GM21529 (cell line): ENCODE data around the gene STEAP4.
"Not testable (repeated sequence)": the region's sequence is repeated elsewhere in the genome, so short reads cannot be mapped to it uniquely, and the experiment has no call there.

ENCODE experiments used
- ATAC-seq: cut with Tn5 transposase; IDR thresholded peaks from one replicate; pipeline ENCODE4 v1.9.1; 2021; ENCODE audit not compliant: unreplicated experiment

STEAP4 gene

GRCh38 chr7:88274856-88275255, 31.8 kb downstream of the STEAP4 start:
- not testable (repeated sequence) for ATAC-seq

- ATAC-seq = no peak
These were observed 37.1 kb downstream of the STEAP4 start for GRCh38 chr7:88269586-88269985.

GRCh38 chr7:88268858-88269257, 37.8 kb downstream of the STEAP4 start:
- ATAC-seq = no peak

- ATAC-seq = no peak
These were observed 38.6 kb downstream of the STEAP4 start for GRCh38 chr7:88268051-88268450.

GRCh38 chr7:88267421-88267820, 39.3 kb downstream of the STEAP4 start:
- no peak for ATAC-seq

GRCh38 chr7:88264987-88265386, 41.7 kb downstream of the STEAP4 start:
- not testable (repeated sequence) for ATAC-seq

- no peak for ATAC-seq
These were observed 44.1 kb downstream of the STEAP4 start for GRCh38 chr7:88262562-88262961.

- no peak for ATAC-seq
These were observed 46.0 kb downstream of the STEAP4 start for GRCh38 chr7:88260719-88261118.

- ATAC-seq = no peak
These were observed 46.9 kb downstream of the STEAP4 start for GRCh38 chr7:88259656-88260380.

GRCh38 chr7:88258296-88258695, 48.4 kb downstream of the STEAP4 start:
- not testable (repeated sequence) for ATAC-seq

- ATAC-seq = no peak
These were observed 49.8 kb downstream of the STEAP4 start for GRCh38 chr7:88256906-88257305.

- no peak for ATAC-seq
These were observed 51.8 kb downstream of the STEAP4 start for GRCh38 chr7:88254721-88255424.

GRCh38 chr7:88253640-88254039, 53.1 kb downstream of the STEAP4 start:
- no peak for ATAC-seq

- no peak for ATAC-seq
These were observed 62.4 kb downstream of the STEAP4 start for GRCh38 chr7:88244258-88244657.

GRCh38 chr7:88243345-88243909, 63.3 kb downstream of the STEAP4 start:
- ATAC-seq = peak; percentile 75

GRCh38 chr7:88239852-88240251, 66.8 kb downstream of the STEAP4 start:
- ATAC-seq = no peak

GRCh38 chr7:88233828-88234227, 72.9 kb downstream of the STEAP4 start:
- no peak for ATAC-seq

GRCh38 chr7:88230646-88231045, 76.0 kb downstream of the STEAP4 start:
- no peak for ATAC-seq

- ATAC-seq = no peak
These were observed 77.2 kb downstream of the STEAP4 start for GRCh38 chr7:88229302-88229995.

GRCh38 chr7:88226886-88227516, 79.7 kb downstream of the STEAP4 start:
- no peak for ATAC-seq

- no peak for ATAC-seq
These were observed 80.5 kb downstream of the STEAP4 start for GRCh38 chr7:88226201-88226600.
